Activated CD8-positive, alpha-beta memory T cell treated with anti-CD3 and anti-CD28 coated beads for 24 hours (primary cell): ENCODE results near the gene POFUT2.
"Not testable (repeated sequence)": the region's sequence is repeated elsewhere in the genome, so short reads cannot be mapped to it uniquely, and the experiment has no call there.

Source experiments
- DNase-seq: peaks from one replicate; pipeline ENCODE4 v3.0.0-alpha.2; 2020

The POFUT2 gene

DNA sequence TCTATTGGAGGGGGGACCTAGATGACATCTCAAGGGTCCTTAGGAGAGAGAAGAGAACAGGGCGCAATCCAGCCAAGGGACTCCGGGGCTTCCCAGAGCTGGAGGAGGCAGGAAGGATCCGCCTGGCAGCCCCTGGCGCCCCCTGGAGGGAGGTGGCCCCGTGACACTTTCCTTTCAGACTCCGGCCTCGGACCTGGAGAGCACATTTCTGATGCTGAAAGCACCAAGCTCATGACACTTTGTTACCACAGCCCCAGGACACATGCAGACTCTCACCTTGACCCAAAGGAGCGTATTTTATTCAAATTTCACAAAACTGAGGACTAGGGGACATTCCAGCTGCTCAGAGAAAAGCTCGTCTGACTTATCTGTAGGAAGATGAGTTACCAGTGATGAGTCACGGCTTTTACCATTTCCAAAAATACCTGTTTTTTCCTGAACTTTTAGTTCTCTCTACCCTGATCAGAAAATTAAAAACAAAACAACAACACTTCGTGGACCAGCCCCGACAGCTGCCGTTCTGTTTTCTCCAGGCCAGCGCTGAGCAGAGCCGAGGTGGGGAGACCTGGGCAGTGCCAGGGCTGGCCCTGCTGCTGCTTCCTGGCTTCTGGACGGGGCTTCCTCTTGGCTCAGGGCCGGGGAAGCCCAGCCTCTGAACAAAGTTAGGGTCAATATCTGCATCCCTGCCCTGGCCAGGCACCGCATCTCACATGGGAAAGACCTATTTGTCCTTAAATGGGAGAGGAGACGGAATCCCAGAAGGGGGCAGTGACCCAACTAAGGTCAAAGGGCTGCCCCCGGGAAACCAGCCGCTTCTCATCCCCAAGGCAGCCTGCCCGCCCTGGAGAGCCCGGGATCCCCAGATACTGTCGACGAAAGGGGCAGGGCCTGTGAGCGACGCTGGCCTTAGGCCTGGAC, 21.6 kb upstream of the POFUT2 start:
- DNase-seq = peak; percentile 71

DNA sequence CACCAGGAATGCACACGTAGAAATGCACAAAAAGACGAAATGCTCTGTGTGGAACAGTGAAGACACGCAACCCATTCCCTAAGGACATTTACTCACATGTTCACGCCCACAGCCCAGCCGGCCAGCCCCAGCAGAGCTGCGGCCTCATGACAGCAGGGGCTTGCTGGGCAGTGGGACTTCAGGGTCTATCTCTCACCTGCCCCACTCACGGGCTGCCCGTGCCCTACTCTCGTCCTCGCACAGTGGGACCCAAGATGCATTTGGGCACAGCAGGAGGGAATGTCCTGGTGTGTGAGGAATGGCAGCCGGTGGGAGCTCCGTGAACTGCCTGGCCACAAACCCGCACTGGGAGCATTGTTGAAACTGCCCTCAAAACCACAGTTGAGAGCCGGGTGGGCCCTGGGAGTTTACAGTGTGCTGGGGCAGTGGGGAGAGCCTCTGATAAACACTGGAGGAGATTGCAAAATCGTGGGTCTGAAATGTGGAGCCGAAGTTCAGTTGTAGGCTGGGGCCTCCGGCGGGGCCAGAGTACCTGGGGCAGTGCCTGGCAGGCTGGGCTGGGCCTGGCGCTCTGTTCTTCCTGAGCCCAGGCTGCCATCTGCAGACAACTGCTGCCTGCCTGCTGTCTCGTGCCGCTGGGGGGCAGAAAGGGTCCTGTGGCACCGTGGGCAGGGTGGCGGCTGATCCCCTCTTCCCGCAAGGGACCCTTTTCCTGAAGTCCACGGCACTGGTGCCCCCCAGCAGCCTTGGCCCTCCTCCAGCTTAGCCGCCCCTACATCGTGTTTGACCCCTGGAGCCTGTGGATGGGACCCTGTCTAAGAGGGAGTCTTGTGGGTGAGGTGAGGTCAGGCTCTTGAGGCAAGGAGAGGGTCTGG, 20.7 kb upstream of the POFUT2 start:
- DNase-seq = no peak

DNA sequence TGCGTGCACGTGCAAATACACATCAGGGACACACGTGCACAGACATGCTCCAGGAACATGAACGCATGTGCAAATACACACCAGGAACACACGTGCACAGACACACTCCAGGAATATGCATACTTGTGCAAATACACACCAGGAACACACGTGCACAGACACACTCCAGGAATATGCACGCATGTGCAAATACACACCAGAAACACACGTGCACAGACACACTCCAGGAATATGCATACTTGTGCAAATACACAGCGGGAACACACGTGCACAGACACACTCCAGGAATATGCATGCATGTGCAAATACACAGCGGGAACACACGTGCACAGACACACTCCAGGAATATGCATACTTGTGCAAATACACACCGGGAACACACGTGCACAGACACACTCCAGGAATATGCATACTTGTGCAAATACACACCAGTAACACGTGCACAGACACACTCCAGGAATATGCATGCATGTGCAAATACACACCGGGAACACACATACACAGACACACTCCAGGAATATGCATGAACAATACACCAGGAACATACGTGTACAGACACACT, 20.0 kb upstream of the POFUT2 start:
- DNase-seq = not testable (repeated sequence)

DNA sequence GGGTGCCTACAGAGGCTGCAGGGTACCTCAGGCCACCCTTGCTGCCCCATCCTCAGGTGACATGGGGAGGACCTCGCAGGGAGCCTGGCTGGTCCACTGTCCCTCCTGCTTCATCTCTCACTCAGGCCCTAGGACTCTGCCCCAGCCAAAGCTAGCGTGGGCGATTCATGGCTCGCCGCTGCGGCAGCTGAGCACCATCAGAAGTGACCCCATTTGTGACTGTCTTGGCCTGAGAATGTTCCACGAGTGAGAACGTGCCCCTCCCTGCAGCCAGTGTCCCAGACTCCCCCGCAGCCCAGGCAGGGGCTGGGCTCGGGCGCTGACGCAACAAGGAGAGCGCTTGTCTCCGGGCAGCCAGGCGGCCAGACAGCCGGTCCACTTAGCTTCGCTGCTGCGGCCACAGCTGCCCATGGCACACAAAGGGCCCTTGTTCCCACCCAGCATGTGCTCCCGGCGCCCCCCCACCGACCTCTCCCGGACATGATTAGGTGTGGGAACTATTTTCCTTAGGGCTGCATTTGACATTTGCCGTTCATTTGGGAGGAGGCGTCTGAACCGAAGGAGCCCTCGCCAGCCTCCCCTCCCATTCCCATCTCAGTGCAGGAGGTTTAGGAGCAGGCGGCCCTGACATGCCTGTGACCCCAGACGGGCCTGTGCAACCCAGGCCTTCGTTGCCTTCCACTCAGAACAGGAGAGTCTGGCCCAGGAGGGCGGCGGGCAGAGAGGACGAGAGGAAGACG, 19.3 kb upstream of the POFUT2 start:
- no peak for DNase-seq

DNA sequence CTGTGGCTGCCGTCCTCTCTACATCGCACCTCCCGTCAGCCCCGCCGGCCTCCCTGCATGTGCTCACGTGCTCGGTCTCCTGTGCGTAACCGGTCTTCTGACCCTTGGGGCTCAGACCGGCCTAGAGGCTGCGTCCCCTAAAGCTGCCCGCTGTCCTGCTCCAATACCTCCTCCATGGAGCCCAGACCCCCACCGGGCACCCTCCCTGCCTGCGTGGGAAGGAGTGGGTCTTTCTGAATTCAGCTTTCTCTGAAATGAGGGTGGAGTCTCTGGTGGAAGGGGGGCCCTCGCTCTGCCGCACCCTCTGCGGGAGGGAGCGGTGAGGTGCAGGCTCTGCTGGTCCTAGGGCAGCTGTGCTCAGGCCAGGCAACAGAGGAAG, 18.7 kb upstream of the POFUT2 start:
- no peak for DNase-seq

DNA sequence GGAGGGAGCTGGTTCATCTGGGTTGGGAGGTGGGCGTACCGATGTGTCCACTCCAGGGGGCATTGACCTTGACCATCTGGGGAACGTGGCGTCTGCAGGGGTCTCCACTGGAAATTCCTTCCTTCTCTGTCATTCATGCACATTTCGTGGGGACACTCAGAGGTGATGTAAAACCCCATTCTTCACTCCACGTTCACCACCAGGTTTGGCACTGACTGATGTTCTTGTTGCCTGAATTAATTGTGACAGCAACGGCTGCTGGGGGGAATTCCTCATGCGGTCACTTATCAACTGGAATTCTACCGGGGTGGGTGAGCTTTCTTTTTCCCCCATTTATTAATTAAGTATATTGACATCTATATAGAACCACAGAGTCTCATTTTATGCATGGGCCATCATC, 18.1 kb upstream of the POFUT2 start:
- no peak for DNase-seq

DNA sequence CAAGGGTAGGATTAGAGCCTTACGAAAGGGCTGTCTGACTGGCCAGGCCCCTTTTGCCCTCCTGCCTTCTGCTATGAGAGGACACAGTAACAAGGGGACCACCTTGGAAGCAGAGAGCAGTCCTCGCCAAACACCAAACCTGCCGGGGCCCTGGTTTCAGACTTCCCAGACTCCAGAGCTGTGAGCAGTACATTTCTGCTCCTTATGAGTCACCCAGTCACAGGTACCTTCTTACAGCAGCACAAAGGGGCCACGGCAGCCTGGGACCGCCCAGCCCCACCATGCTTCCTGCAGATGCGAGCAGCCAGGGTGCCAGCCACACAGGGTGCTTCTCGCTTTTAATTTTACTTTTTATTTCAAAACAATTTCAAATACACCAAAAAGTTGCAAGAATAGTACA, 17.2 kb upstream of the POFUT2 start:
- no peak for DNase-seq

DNA sequence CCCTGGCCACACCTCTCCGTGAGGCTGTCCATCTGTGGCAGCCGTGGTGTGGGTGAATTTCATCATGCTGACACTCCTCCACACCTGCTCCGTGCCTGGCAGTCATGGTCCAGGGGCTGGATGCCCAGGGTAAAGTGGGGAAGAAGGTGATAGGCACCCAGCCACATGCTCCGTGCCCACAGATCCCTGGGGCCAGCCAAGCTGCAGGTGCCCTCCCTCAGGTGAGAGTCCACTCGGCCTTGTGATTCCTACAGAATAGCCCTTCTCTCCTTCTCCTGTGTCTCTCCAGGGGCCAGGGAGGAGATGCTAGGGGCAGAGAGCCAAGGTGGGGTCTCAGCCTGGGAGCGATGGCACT, 16.8 kb upstream of the POFUT2 start:
- no peak for DNase-seq

DNA sequence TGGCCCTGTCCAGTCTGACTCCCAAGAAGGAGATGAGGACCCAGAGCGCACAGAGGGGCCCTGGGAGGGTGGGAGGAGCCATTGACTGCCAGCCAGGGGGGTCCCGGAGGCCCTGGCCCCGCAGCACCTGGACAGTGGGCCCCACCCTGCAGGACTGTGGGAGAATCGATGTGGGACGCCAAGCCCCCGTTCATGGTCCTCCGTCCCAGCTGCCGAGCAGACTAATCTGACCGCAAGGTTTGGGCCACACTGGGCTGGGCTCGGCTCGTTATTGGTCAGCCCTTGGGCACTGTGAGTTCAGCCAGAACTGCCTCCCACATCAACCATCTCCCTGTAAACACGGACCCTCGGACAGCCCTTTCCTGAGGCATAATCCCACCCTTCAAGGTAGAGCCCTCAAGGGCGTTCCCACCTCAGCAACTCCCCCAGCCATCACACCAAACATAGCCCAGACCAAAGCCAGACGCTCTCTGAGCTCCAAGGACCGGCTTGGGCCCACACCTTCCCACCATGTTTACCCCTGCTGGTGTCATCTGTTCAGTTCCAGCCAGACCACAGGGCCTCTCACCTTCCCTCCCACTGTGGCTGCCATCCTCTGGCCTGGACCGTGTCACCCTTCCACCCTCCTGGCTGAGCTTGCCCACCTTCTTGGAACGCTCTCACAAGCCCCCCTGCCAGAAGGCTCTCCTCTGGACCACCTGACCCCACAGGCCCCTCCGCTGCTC, 16.2 kb upstream of the POFUT2 start:
- DNase-seq = no peak

DNA sequence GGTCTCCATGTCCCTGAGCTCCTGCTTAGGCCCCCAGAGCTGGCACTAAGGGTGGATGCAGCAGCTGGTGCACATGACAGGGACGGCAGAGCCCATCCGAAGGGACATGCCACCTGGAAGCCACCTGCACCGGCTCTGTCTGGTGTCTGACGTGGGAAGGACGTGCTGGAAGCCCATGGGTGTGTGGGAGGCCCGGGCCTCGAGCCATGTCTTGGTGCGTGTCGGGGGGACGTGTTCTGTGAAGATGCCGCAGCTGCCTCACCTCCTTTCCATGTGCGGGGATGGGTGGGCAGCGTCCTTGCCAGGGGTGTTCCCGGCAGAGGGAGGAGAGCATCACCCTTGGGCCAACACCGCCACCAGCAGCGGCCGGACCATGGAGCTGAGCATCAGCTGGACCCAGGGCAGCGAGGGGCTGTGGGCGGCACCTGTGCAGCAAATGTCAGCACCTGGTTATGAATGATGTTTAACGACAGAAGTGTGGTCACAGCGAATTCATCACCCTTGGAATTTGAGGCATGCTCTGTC, 15.5 kb upstream of the POFUT2 start:
- no peak for DNase-seq

DNA sequence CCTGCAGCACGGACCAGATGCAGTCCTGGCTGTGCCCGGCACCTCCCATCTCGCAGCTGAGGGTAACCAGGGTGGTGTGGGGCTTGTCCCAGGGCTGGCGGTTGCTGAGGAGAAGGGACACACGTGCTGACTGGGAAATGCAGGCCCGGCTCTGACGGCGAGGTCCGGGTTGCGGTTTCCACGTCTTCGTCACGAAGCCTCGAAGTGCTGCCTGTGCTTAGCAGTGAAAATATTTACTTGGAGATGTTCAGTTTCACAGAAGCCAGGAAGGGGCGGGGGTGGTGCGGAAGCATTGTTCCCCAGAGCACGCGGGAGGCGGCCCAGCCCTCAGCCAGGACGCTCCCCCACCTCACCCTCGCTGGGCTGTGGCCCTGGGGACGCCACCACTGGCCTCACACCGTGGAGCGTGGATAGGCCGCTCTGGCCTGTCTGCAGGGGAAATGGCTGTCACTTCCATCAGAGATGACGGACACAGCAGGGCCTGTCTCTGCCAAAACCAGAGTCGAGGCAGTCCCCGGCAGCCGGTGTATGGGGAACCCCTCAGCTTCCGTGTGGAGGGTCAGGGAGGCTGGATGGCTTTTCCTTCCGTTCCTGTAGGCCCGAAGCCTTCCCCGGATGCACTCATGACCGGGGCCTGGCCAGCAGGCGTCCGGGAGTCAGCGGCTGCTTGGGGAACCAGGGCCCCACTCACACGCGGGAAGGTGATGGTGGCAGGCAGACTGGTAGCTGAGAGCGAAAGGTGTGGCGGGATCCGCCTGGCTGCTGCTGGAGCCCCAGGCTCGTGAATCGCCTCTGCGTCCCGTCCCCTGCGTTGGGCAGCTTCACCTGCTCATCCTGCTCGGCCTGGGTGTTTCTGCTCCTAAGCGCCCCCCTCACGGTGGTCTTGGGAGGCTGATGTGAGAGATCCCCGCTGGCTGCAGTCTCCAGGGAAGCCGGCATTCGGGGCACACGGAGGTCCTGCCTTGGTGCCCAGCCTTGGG, 14.7 kb upstream of the POFUT2 start:
- DNase-seq = peak; percentile 68

DNA sequence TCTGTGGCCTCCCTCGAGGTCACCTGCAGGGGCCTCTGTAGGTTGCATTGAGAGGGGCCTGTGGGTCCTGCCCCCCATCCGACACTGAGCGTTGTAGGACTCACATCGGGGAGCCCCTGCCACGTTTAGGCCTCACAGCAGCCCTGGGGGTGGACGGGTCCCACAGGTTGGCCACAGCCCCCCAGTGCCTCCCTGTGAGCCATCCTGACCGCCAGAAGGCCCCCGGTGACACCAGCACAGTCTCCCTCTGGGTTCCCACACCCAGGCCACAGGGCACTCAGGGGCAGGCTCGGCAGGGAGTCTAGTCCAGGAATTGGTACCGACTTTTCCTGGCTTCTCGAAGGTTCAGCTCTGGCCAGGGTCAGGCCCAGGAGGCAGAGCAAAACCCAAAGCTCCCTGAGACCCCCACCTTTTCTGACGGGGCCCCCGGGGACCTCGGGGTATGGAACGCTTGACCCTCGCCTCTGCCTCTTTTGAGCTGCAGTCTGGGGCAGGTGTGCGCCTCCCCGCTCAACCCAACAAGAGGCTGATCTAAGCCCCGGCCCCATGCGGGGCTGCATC, 13.9 kb upstream of the POFUT2 start:
- DNase-seq = no peak

DNA sequence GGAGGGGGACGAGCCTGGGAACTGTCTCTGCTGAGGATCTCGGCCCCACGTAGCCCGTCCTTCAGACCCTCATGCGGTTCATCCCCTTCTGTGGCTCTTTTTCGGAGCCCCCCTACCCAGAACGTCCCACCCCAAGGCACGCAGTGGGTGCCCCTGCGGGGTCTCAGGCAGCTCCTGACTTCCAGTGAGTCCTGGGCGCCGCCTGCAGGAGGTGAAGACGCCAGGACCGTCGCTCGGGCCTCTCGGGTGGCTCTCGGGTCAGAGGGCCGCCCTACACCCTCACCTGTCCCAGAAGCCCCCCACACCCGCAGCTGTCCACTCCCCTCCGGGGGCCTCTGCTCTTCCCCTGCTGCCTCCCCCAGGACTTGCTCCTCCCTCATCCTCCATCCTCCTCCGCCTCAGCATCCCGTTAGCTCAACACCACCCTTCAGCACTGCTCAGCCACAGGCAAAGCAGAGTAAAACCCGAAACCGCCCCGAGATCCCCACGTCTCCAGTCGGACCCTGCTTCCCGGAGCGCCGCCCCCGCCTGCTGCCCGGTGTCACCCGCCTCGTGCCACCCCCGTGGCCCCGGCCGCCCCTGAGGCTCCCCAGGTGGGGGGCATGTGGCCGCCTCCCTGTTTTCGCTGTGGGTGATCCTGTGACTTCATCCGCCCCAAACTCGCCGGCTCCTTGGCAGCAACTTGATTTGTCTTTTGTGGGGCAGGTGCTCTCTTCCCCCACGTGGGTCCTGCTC, 13.3 kb upstream of the POFUT2 start:
- no peak for DNase-seq

DNA sequence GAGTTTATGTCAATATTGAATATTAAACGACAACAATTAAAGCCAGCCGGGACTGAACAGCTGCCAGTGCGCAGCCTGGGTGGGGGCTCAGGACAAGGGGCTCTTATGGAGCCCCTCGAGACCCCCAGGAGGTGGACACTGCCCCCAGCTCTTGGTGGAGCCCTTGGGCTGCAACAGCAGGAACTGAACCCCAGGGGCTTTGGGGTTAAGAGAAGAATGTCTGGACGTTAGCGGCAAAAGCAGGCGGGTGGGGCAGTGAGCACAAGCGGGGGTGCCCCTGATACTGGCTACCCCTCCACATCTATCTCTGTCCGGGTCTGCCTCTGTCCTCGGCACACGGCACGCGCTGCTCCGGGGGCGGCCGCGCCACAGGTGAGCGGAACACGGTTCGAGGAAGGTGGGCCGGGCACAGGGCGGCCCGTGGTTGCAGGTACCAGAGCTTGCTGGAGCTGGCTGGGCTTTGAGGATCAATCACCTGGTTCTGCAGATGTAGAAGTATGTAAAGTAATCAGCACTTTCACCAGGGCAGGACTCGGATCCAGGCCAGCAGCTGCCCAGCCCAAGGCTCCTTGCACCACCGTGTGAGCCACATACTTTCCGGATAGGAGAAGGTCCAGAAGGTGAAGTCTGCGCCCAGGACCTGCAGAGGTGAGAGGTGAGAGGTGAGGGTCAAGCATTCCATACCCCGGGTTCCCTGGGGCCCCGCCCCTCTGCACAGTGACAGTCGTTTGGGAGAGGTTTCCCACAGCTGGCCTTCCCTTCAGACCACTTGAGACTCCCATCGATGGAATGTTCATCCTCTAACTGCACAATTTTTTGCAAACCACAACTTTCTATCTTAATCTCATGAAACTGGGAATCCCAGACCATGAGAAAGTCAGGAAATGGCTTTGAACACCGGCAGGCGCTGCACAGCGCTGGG, 12.4 kb upstream of the POFUT2 start:
- no peak for DNase-seq

DNA sequence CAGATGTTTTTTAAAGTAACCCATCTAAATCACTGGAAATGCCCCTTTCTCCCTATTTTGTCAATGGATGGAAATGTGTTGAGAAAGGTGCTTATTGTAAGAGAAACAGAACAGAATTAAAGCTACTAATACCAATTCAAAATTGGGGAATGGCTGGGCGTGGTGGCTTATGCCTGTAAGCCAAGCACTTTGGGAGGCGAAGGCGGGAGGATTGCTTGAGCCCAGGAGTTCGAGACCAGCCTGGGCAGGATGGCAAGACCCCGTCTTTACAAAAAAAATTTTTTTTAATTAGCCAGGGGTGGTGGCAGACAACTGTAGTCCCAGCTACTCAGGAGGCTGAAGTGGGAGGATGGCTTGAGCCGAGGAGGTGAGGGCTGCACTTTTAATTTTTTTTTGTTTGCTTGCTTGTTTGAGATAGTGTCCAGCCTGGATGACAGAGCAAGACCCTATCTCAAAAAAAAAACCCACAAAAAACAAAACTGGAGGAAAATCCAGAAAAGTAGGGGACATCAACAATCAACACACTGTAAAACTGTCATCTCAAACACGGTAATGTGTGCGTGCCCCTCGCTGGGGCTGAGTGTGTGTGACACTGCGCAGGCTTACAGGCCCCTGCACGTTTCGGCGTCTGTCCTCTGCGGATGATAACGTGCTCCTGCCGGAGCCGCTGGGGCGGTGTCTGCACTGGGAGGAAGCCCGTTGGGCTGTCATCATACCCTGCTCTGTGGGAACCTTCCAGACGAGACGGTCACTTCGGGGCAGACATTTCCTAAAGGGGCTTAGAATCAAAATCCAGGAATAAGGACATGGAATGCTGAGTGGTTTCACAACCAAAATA, 11.6 kb upstream of the POFUT2 start:
- no peak for DNase-seq

DNA sequence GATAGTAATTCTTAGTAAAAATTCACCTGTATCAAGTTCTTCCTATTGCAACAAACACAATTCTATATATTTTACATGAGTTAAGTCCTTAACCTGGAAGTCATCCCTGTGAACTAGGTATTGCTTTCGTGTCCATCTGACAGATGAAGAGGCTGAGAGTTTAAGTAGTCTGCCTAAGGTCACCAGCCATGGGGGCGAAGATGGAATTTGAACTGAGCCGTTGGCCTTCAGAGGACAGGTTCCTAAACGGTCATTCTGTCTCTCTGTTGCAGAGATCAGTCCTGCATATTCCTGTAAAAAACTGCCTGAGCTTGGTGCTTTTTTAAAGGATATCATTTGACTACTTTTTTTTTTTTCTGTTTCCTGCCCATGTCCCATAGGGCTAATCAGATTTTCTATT, 10.2 kb upstream of the POFUT2 start:
- DNase-seq = no peak

DNA sequence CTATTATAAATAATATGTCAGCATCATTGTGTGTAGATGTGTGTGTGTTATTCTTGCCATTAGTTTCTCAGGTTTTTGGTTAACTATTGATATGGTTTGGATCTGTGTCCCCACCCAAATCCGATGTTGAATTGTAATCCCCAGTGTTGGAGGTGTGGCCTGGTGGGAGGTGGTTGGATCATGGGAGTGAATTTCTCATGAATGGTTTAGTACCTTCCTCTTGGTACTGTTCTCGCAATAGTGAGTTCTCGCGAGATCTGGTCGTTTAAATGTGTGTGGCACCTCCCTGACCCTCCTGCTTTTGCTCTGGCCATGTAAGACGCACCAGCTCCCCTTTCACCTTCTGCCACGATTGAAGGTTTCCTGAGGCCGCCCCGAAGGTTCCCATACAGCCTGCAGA, 9.6 kb upstream of the POFUT2 start:
- DNase-seq = peak; percentile 24

DNA sequence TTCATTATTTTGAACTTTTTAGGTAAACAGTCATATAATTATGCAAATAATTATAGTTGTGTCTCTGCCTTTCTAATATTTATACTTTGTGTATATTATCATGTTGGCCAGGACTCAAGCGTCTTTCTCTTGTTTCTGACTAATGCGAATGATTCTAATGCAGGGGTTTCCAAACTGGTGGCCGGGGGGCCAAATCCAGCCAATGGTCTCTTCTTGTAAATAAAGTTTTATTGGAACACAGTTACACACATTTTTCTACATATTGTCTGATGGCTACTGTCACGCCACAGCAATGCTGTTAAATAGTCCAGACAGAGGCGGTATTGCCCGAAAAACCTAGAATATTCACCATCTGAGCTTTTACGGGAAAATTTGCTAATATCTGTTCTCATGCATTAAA, 8.9 kb upstream of the POFUT2 start:
- peak; percentile 7 for DNase-seq
